Trophoblast cell (in vitro differentiated cells and primary cell): ENCODE results near the gene CTXND1. TPM values are rescaled to one million over a fixed set of nuclear protein-coding genes. Genes with fewer than 3 reads are reported as not detected.
"Not testable (repeated sequence)": the region's sequence is repeated elsewhere in the genome, so short reads cannot be mapped to it uniquely, and the experiment has no call there.

ENCODE experiments used
- DNase-seq, 2 donors: peaks; one replicate each; pipeline ENCODE4 v3.0.0-alpha.2; 2016
- H2AFZ ChIP-seq: 2 replicates; pipeline ENCODE4 v1.6.1; 2013; ENCODE audit warnings: low read length, moderate library complexity, mild to moderate bottlenecking; ENCODE audit not compliant: insufficient read depth, poor library complexity
- H2AK5ac ChIP-seq: 2 replicates; pipeline ENCODE4 v1.6.1; 2013; ENCODE audit warnings: mild to moderate bottlenecking, low read length
- H2BK120ac ChIP-seq: 2 replicates; pipeline ENCODE4 v1.6.1; 2013; ENCODE audit warnings: low read length, mild to moderate bottlenecking, moderate library complexity; ENCODE audit not compliant: insufficient read depth, poor library complexity
- H2BK12ac ChIP-seq: 2 replicates; pipeline ENCODE4 v1.6.1; 2013; ENCODE audit warnings: mild to moderate bottlenecking, low read length, moderate library complexity
- H2BK5ac ChIP-seq: 2 replicates; pipeline ENCODE4 v1.6.1; 2013; ENCODE audit warnings: low read length, low read depth, moderate library complexity, mild to moderate bottlenecking; ENCODE audit not compliant: poor library complexity
- H3K14ac ChIP-seq: 2 replicates; pipeline ENCODE4 v1.6.1; 2013; ENCODE audit warnings: mild to moderate bottlenecking, low read length
- H3K18ac ChIP-seq: 2 replicates; pipeline ENCODE4 v1.6.1; 2013; ENCODE audit warnings: mild to moderate bottlenecking, low read length
- H3K23ac ChIP-seq: 2 replicates; pipeline ENCODE4 v1.6.1; 2013; ENCODE audit warnings: low read length
- H3K27ac ChIP-seq: 2 replicates; pipeline ENCODE4 v1.5.1; 2013; ENCODE audit warnings: low read depth, mild to moderate bottlenecking, inconsistent platforms, low read length, moderate library complexity
- H3K27me3 ChIP-seq: 2 replicates; pipeline ENCODE4 v1.6.1; 2013; ENCODE audit warnings: inconsistent platforms, mild to moderate bottlenecking, low read length, moderate library complexity; ENCODE audit not compliant: insufficient read depth
- H3K36me3 ChIP-seq, 2 experiments: 1 replicate in 1 of 2; 2 replicates in 1 of 2; pipeline ENCODE4 v1.6.1; 2013; ENCODE audit warnings: low read length in 2 of 2, mild to moderate bottlenecking in 2 of 2, moderate library complexity in 1 of 2; ENCODE audit not compliant: insufficient read depth in 2 of 2, control insufficient read depth in 1 of 2
- H3K4ac ChIP-seq: 2 replicates; pipeline ENCODE4 v1.6.1; 2013; ENCODE audit warnings: low read depth, mild to moderate bottlenecking, low read length, moderate library complexity
- H3K4me1 ChIP-seq, 2 experiments: 1 replicate in 1 of 2; 2 replicates in 1 of 2; pipeline ENCODE4 v1.6.1; 2013; ENCODE audit warnings: low read length in 2 of 2, mild to moderate bottlenecking in 2 of 2, moderate library complexity in 1 of 2; ENCODE audit not compliant: insufficient read depth in 2 of 2, control insufficient read depth in 1 of 2
- H3K4me2 ChIP-seq: 2 replicates; pipeline ENCODE4 v1.6.1; 2013; ENCODE audit warnings: inconsistent platforms, mild to moderate bottlenecking, low read length, moderate library complexity
- H3K4me3 ChIP-seq: 2 replicates; pipeline ENCODE4 v1.5.1; 2013; ENCODE audit warnings: mild to moderate bottlenecking, low read depth, low read length, inconsistent platforms
- H3K79me1 ChIP-seq: one replicate; pipeline ENCODE4 v1.6.1; 2013; ENCODE audit warnings: low read length
- H3K79me2 ChIP-seq: 2 replicates; pipeline ENCODE4 v1.6.1; 2013; ENCODE audit warnings: low read length, mild to moderate bottlenecking; ENCODE audit not compliant: control insufficient read depth, insufficient read depth, poor library complexity
- H3K9ac ChIP-seq: 2 replicates; pipeline ENCODE4 v1.6.1; 2013; ENCODE audit warnings: mild to moderate bottlenecking, low read length
- H3K9me3 ChIP-seq: 2 replicates; pipeline ENCODE4 v1.6.1; 2013; ENCODE audit warnings: low read depth, mild to moderate bottlenecking, control low read depth, inconsistent platforms, low read length; ENCODE audit not compliant: insufficient read depth
- H4K12ac ChIP-seq: 2 replicates; pipeline ENCODE4 v1.6.1; 2013; ENCODE audit warnings: low read depth, mild to moderate bottlenecking, low read length, moderate library complexity
- H4K8ac ChIP-seq: 2 replicates; pipeline ENCODE4 v1.6.1; 2013; ENCODE audit warnings: low read depth, mild to moderate bottlenecking, low read length, moderate library complexity
- H4K91ac ChIP-seq: one replicate; pipeline ENCODE4 v1.6.1; 2013; ENCODE audit warnings: low read depth, mild to moderate bottlenecking, low read length, moderate library complexity
- WGBS: extraction: QIAGEN DNeasy Blood & Tissue Kit; methylation state at CpG from one replicate; pipeline ENCODE4 v1.1.7; 2013; ENCODE audit warnings: missing lambda C conversion rate; ENCODE audit not compliant: insufficient read length, insufficient coverage; ENCODE audit errors: extremely low coverage; 5-methylcytosine and 5-hydroxymethylcytosine counted together
- polyA plus RNA-seq: library from polyadenylated mRNA; stranded (reverse); fragments of 200-250 nt; gene quantifications from 2 replicates; pipeline ENCODE4 v1.2.3, GENCODE V29; 2013

The CTXND1 gene
- 0.18 and 0.19 TPM in 2 replicates for polyA plus RNA-seq

DNA sequence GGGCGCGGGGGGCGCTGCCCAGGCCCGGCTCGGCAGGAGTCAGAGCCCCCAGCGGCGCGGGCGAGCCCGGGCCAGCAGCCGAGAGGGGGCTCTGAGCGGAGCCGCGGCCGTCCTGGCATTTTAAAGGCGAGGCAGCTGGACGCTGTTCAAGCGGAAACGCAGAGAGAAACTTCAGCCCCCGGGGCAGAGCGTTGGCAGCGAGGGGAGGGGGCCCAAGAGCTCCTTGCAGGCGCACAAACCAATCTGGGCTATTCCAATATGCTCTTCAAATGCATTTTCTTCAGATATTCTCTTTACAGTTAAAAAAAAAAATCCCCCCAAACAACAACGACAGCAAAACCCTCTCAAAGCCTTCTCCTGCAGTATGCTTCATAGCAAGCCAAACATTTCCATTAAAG lies at the start of gene CTXND1:
TSS of gene CTXND1 (minus strand) at position 93 of the 398 bp plus-strand sequence. CDS start 50,264 bp downstream, outside the sequence.
- Histone ChIP-seq H2AK5ac (no peak within 1 kb of the TSS), H2BK5ac (no peak within 1 kb of the TSS), H3K18ac (no peak within 1 kb of the TSS), H2BK12ac (no peak within 1 kb of the TSS), H2AFZ (no peak within 1 kb of the TSS), H3K4ac (no peak within 1 kb of the TSS), H2BK120ac (no peak within 1 kb of the TSS), H3K4me2 (peak within 1 kb of the TSS; percentile 99), H4K12ac (no peak within 1 kb of the TSS), H3K79me1 (no peaks in the 10 kb centered on the region), H4K8ac (no peak within 1 kb of the TSS), H3K9ac (no peak within 1 kb of the TSS), H3K27me3 (peaks cover 12% of the 10 kb centered on the region), H3K27ac (no peak within 1 kb of the TSS), H4K91ac (no peak within 1 kb of the TSS), H3K23ac (no peak within 1 kb of the TSS), H3K9me3 (no peaks in the 10 kb centered on the region), H3K4me1 (peaks cover 0 to 4% of the 10 kb centered on the region in 2 experiments), H3K14ac (no peak within 1 kb of the TSS), H3K36me3 (no peaks in the 10 kb centered on the region), H3K4me3 (peak within 1 kb of the TSS; percentile 61), H3K79me2 (no peaks in the 10 kb centered on the region)
- WGBS, result no CpG with 5 or more reads among the region's 24 CpGs
- DNase-seq, result no peak

GRCh38 chr15:80301472-80301871 lies 49.5 kb upstream of the CTXND1 start:
- H3K4me2 ChIP-seq, result no peak overlapping the region
- no peak overlapping the region for H2AFZ ChIP-seq
- no peak for DNase-seq
- no peak overlapping the region for H3K27ac ChIP-seq
- no peaks in the 10 kb centered on the region for H3K79me1 ChIP-seq
- H2BK12ac ChIP-seq, result no peak overlapping the region
- no peaks in the 10 kb centered on the region for H3K36me3 ChIP-seq
- no peaks in the 10 kb centered on the region for H3K4me1 ChIP-seq
- H4K8ac ChIP-seq, result no peak overlapping the region
- H3K79me2 ChIP-seq, result no peaks in the 10 kb centered on the region
- no peak overlapping the region for H2AK5ac ChIP-seq
- H3K14ac ChIP-seq, result no peak overlapping the region
- no peaks in the 10 kb centered on the region for H3K9me3 ChIP-seq
- H3K4ac ChIP-seq, result no peak overlapping the region
- H3K18ac ChIP-seq, result no peak overlapping the region
- H2BK120ac ChIP-seq, result no peak overlapping the region
- no peak overlapping the region for H4K91ac ChIP-seq
- H3K27me3 ChIP-seq, result no peaks in the 10 kb centered on the region
- no peak overlapping the region for H2BK5ac ChIP-seq
- no peak overlapping the region for H3K9ac ChIP-seq
- no peak overlapping the region for H3K23ac ChIP-seq
- no CpG with 5 or more reads among the region's 1 CpG for WGBS
- no peak overlapping the region for H4K12ac ChIP-seq
- H3K4me3 ChIP-seq, result no peak overlapping the region

- H4K12ac ChIP-seq, H3K18ac ChIP-seq, H2AK5ac ChIP-seq, DNase-seq, H3K79me1 ChIP-seq, H3K23ac ChIP-seq, H2BK120ac ChIP-seq, H3K79me2 ChIP-seq, H2BK12ac ChIP-seq, H3K14ac ChIP-seq, H3K36me3 ChIP-seq, H3K9ac ChIP-seq, H3K4me3 ChIP-seq, H3K27me3 ChIP-seq, H4K91ac ChIP-seq, H3K4me1 ChIP-seq, H3K27ac ChIP-seq, H2AFZ ChIP-seq, H3K9me3 ChIP-seq, H2BK5ac ChIP-seq, H3K4me2 ChIP-seq, H4K8ac ChIP-seq, H3K4ac ChIP-seq: not testable (repeated sequence)
- no CpG with 5 or more reads among the region's 4 CpGs for WGBS
These were observed 43.8 kb upstream of the CTXND1 start for GRCh38 chr15:80295777-80296176.

DNA sequence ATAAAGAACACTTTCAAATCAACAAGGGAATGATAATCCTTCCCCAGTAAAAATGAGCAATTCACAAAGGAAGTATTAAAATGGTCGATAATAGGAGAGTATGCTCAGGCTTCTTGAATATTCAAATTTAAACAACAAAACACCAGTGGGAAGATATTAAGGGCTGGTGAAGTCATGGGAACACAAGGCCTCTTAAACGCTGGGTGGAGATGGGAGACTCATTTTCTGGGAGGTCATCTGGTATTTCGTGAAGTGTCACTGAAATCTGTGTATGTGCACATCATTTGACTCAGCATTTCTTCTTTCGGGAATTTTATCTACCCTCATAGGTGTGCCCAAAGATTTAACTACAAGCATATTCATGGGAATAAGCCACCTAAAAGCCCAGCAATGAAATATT lies 40.1 kb upstream of the CTXND1 start:
- no peak overlapping the region for H3K23ac ChIP-seq
- H3K4me2 ChIP-seq, result no peak overlapping the region
- H3K79me2 ChIP-seq, result no peaks in the 10 kb centered on the region
- no peak overlapping the region for H3K14ac ChIP-seq
- H3K9me3 ChIP-seq, result peaks cover 2% of the 10 kb centered on the region
- H2BK120ac ChIP-seq, result no peak overlapping the region
- H3K27ac ChIP-seq, result no peak overlapping the region
- no peaks in the 10 kb centered on the region for H3K27me3 ChIP-seq
- no peak overlapping the region for H3K9ac ChIP-seq
- H3K4me1 ChIP-seq, result no peaks in the 10 kb centered on the region
- no CpG with 5 or more reads among the region's 4 CpGs for WGBS
- H2AFZ ChIP-seq, result no peak overlapping the region
- no peak overlapping the region for H4K8ac ChIP-seq
- no peak overlapping the region for H2BK12ac ChIP-seq
- H3K4ac ChIP-seq, result no peak overlapping the region
- H3K79me1 ChIP-seq, result no peaks in the 10 kb centered on the region
- no peak overlapping the region for H4K12ac ChIP-seq
- DNase-seq, result no peak
- no peaks in the 10 kb centered on the region for H3K36me3 ChIP-seq
- H2AK5ac ChIP-seq, result no peak overlapping the region
- no peak overlapping the region for H4K91ac ChIP-seq
- no peak overlapping the region for H2BK5ac ChIP-seq
- H3K18ac ChIP-seq, result no peak overlapping the region
- no peak overlapping the region for H3K4me3 ChIP-seq
